ENCODE measurements around the gene MTRF1L. TPM values are rescaled to one million over a fixed set of nuclear protein-coding genes. Genes with fewer than 3 reads are reported as not detected.

MTRF1L gene
- total and polyA plus RNA-seq, 2 of the 8 experiments (the other 6 are each of a cell fraction or from before 2014, with no cell fraction given), result 4.5 to 26.5 TPM

DNA sequence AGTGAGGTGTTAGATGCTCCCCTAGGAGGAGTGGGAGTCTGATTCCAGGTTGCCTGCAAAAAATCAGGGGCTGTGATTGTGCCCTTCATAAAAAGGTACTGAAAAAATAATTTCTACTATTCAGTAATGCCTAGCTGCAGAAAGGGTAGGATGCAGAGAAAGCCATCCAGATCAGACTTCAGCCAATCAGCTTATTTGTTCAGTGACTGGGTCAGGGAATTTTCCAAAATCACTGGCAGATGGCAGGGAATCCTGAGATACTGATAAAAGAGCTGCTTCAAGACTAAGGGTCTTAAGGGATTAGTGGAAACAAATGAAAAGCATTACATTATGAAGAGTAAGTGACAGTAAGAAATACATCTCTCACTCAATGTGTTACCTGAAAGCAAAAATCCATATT, 42.8 kb upstream of the MTRF1L start:
- Histone ChIP-seq H2BK15ac (ENCODE audit: low read length) (no peak overlapping the region), H2BK5ac (ENCODE audit: low read depth, low read length) (no peak overlapping the region), H3K14ac (ENCODE audit: insufficient read length) (no peak overlapping the region), H4K8ac (ENCODE audit: extremely low read depth, insufficient read depth, low read length) (no peak overlapping the region), H2BK20ac (ENCODE audit: low read length) (no peak overlapping the region), H2AK5ac (ENCODE audit: low read depth, low read length) (no peak overlapping the region), H3K79me1 (ENCODE audit: low read depth, low read length) (no peaks in the 10 kb centered on the region), H2BK12ac (ENCODE audit: low read depth, low read length) (no peak overlapping the region), H4K20me1 (replicated peaks in 1 of 2; ENCODE audit: control insufficient read depth in 1 of 2, insufficient read depth in 2 of 2, low read length in 2 of 2) (no peaks in the 10 kb centered on the region), H3K27me3 (replicated peaks in 1 of 4; ENCODE audit: control insufficient read depth in 3 of 4, extremely low read depth in 1 of 4, insufficient read depth in 3 of 4, low read length in 3 of 4) (no peaks in the 10 kb centered on the region), H4K5ac (ENCODE audit: insufficient read length, low read depth, low read length) (no peak overlapping the region), H3K4me3 (ENCODE audit: extremely low read depth in 1 of 4, insufficient read depth in 2 of 4, low read depth in 3 of 4, low read length in 4 of 4) (no peak overlapping the region), H2AFZ (ENCODE audit: low read length) (no peak overlapping the region), H3K9me3 (ENCODE audit: insufficient read depth in 2 of 2, low read depth in 1 of 2, low read length in 1 of 2) (no peaks in the 10 kb centered on the region), H3K36me3 (ENCODE audit: control insufficient read depth in 2 of 4, insufficient read depth in 4 of 4, low read length in 3 of 4) (peaks cover 0 to 6% (median 2%) of the 10 kb centered on the region in 4 experiments; a peak in 2 of 8 replicates), H3K23ac (ENCODE audit: insufficient read length) (no peak overlapping the region), H3K18ac (ENCODE audit: extremely low read depth, low read length) (no peak overlapping the region), H2BK120ac (replicated peaks; ENCODE audit: low read depth, low read length) (no peak overlapping the region), H3K27ac (ENCODE audit: low read depth, low read length) (no peak overlapping the region), H3K4ac (replicated peaks; ENCODE audit: insufficient read length, low read depth, low read length) (no peak overlapping the region), H3K4me1 (replicated peaks in 1 of 4; ENCODE audit: control insufficient read depth in 3 of 4, insufficient read depth in 4 of 4, low read length in 3 of 4) (peaks cover 0 to 3% (median 0%) of the 10 kb centered on the region in 4 experiments; a peak in 1 of 7 replicates), H3K4me2 (ENCODE audit: insufficient read depth in 1 of 2, low read depth in 2 of 2, low read length in 2 of 2) (no peak overlapping the region), H4K91ac (replicated peaks; ENCODE audit: insufficient read length, low read length) (no peak overlapping the region), H3K79me2 (ENCODE audit: control insufficient read depth in 1 of 2, insufficient read depth in 2 of 2, low read length in 2 of 2) (no peaks in the 10 kb centered on the region), H3K23me2 (ENCODE audit: low read depth, low read length) (no peaks in the 10 kb centered on the region), H3K9ac (replicated peaks in 1 of 4; ENCODE audit: extremely low read depth in 1 of 4, low read depth in 3 of 4, low read length in 3 of 4) (no peak overlapping the region), H3K56ac (replicated peaks; ENCODE audit: insufficient read length, low read depth, low read length) (no peak overlapping the region)
- ChIA-PET POLR2A (ENCODE audit: partially characterized antibody) (no interaction called here), CTCF (ENCODE audit: partially characterized antibody) (interaction anchor here (1.0 to 1.1 kb wide), 2 partner anchors 13 to 518 kb away, joined by 3 to 4 read pairs; no protein-coding TSS in a partner anchor)
- DNase-seq (ENCODE audit: low read depth in 1 of 2, low spot score in 2 of 2), result no peak
- TF ChIP-seq BCL11A (IDR thresholded peaks at IDR 0.05; ENCODE audit: low read depth in 2 of 2, low read length in 2 of 2), result no peak
- no peak for TF ChIP-seq KDM1A (IDR thresholded peaks at IDR 0.05; ENCODE audit: borderline replicate concordance, low read length)
- TF ChIP-seq RBBP5 (IDR thresholded peaks at IDR 0.05; ENCODE audit: borderline replicate concordance, low read depth, low read length), result no peak
- TF ChIP-seq, protein P1, sequence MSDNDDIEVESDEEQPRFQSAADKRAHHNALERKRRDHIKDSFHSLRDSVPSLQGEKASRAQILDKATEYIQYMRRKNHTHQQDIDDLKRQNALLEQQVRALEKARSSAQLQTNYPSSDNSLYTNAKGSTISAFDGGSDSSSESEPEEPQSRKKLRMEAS (IDR thresholded peaks at IDR 0.05), result no peak
- TF ChIP-seq TBP (IDR thresholded peaks at IDR 0.05; ENCODE audit: low read depth, low read length), result no peak
- TF ChIP-seq, protein P2, sequence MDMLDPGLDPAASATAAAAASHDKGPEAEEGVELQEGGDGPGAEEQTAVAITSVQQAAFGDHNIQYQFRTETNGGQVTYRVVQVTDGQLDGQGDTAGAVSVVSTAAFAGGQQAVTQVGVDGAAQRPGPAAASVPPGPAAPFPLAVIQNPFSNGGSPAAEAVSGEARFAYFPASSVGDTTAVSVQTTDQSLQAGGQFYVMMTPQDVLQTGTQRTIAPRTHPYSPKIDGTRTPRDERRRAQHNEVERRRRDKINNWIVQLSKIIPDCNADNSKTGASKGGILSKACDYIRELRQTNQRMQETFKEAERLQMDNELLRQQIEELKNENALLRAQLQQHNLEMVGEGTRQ (IDR thresholded peaks at IDR 0.05; ENCODE audit: low read length), result no peak
- TF ChIP-seq SIRT6 (IDR thresholded peaks at IDR 0.05; ENCODE audit: low read length), result no peak
- TF ChIP-seq ZNF274 (IDR thresholded peaks at IDR 0.05; ENCODE audit: borderline replicate concordance, extremely low read depth, low read length), result no peak
- no peak for TF ChIP-seq CHD2 (IDR thresholded peaks at IDR 0.05; ENCODE audit: low read length)
- TF ChIP-seq, protein P3, sequence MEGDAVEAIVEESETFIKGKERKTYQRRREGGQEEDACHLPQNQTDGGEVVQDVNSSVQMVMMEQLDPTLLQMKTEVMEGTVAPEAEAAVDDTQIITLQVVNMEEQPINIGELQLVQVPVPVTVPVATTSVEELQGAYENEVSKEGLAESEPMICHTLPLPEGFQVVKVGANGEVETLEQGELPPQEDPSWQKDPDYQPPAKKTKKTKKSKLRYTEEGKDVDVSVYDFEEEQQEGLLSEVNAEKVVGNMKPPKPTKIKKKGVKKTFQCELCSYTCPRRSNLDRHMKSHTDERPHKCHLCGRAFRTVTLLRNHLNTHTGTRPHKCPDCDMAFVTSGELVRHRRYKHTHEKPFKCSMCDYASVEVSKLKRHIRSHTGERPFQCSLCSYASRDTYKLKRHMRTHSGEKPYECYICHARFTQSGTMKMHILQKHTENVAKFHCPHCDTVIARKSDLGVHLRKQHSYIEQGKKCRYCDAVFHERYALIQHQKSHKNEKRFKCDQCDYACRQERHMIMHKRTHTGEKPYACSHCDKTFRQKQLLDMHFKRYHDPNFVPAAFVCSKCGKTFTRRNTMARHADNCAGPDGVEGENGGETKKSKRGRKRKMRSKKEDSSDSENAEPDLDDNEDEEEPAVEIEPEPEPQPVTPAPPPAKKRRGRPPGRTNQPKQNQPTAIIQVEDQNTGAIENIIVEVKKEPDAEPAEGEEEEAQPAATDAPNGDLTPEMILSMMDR (IDR thresholded peaks at IDR 0.05; ENCODE audit: control extremely low read depth in 1 of 3, insufficient read depth in 1 of 3, low read depth in 1 of 3, low read length in 3 of 3), result no peak
- no peak for FAIRE-seq

Measured in H1 (cell line).